Measurements from ENCODE around the gene KLHL3. TPM values are rescaled to one million over a fixed set of nuclear protein-coding genes. Genes with fewer than 3 reads are reported as not detected.
"Not testable (repeated sequence)": the region's sequence is repeated elsewhere in the genome, so short reads cannot be mapped to it uniquely, and the experiment has no call there.

The KLHL3 gene, protein sequence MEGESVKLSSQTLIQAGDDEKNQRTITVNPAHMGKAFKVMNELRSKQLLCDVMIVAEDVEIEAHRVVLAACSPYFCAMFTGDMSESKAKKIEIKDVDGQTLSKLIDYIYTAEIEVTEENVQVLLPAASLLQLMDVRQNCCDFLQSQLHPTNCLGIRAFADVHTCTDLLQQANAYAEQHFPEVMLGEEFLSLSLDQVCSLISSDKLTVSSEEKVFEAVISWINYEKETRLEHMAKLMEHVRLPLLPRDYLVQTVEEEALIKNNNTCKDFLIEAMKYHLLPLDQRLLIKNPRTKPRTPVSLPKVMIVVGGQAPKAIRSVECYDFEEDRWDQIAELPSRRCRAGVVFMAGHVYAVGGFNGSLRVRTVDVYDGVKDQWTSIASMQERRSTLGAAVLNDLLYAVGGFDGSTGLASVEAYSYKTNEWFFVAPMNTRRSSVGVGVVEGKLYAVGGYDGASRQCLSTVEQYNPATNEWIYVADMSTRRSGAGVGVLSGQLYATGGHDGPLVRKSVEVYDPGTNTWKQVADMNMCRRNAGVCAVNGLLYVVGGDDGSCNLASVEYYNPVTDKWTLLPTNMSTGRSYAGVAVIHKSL
- 5.7 TPM for total RNA-seq (ENCODE audit: unreplicated experiment)
- long read RNA-seq, partial matches to known transcripts = 0 of 1 reads
- long read RNA-seq, other reads (novel, unspliced or antisense) = 1 of 1 reads

DNA sequence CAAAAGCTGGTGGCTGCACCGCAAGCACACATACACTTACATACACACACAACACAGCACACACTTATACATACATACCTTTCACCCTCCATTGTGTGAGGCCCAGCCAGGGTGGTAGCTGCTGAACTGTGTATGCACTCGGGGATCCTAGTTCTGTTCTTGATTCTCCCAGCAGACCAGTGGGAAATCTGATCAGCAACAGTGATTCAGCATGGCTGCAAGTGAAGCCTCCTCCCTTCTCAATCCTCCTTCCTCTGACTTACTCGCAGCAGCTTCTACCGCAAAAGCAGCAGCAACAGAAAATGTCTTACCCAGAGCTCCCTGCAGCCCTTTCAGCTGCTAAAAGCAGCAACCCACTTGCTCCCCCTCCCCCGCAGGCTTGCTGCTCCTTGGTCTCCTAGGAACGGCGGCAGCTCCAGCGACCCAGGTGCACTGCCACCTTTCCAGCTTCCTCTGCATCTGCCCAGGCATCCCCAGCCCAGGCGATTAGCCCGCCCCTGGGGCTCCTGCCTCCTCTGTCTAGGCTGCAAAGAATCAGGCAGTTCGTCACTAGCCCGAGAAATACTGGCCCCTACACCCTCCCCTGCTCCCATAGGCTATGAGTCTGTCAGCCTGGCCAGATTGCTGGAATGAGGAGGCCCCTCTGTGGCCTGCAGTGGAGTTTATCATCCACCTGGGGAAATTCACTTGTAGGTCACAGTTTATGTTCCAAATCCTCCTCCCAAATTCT lies at the start of gene KLHL3:
KLHL3 (minus strand) TSS at position 535 of the 730 bp plus-strand sequence; CDS start at position 92, 443 bp downstream.
- Mint-ChIP-seq H3K27ac (ENCODE audit: unreplicated experiment) (no peak within 1 kb of the TSS), H3K27me3 (ENCODE audit: unreplicated experiment) (no peaks in the 10 kb centered on the region), H3K36me3 (ENCODE audit: unreplicated experiment) (peaks cover 7% of the 10 kb centered on the region), H3K9me3 (ENCODE audit: unreplicated experiment) (peaks cover 2% of the 10 kb centered on the region), H3K4me1 (ENCODE audit: low read depth, unreplicated experiment) (peaks cover 7% of the 10 kb centered on the region), H3K4me3 (ENCODE audit: unreplicated experiment) (no peak within 1 kb of the TSS)
- TF ChIP-seq, protein P1, sequence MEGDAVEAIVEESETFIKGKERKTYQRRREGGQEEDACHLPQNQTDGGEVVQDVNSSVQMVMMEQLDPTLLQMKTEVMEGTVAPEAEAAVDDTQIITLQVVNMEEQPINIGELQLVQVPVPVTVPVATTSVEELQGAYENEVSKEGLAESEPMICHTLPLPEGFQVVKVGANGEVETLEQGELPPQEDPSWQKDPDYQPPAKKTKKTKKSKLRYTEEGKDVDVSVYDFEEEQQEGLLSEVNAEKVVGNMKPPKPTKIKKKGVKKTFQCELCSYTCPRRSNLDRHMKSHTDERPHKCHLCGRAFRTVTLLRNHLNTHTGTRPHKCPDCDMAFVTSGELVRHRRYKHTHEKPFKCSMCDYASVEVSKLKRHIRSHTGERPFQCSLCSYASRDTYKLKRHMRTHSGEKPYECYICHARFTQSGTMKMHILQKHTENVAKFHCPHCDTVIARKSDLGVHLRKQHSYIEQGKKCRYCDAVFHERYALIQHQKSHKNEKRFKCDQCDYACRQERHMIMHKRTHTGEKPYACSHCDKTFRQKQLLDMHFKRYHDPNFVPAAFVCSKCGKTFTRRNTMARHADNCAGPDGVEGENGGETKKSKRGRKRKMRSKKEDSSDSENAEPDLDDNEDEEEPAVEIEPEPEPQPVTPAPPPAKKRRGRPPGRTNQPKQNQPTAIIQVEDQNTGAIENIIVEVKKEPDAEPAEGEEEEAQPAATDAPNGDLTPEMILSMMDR (IDR thresholded peaks at IDR 0.05; ENCODE audit: partially characterized antibody, unreplicated experiment) = no peak
- DNase-seq = peak; percentile 66

DNA sequence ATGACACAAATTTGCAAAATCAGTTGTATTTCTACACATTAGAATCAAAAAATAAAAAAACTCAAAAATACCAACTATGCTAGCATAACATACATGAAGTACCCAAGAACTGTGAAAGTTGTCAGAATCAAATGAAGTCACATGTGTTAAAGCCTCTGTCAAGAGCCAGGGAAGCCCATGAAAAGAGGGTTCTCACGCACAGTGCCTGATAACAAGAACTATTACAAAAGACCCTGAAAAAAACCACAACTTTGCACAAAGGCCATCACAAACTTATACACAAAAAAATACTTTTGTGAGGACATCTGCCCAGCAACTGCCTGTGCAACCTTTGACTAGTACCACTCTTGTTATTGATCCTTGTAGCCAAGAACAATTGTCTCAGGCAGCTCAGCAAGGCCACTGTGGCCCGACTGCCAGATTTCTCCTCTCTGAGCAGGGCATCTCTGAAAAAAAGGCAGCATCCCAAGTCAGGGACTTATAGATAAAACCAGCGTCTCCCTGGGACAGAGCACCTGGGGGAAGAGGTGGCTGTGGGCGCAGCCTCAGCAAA lies 47.2 kb upstream of the KLHL3 start:
- Mint-ChIP-seq H3K27me3 (ENCODE audit: unreplicated experiment) (no peaks in the 10 kb centered on the region), H3K36me3 (ENCODE audit: unreplicated experiment) (no peaks in the 10 kb centered on the region)
- TF ChIP-seq, protein P1 (IDR thresholded peaks at IDR 0.05; ENCODE audit: partially characterized antibody, unreplicated experiment) = no peak

DNA sequence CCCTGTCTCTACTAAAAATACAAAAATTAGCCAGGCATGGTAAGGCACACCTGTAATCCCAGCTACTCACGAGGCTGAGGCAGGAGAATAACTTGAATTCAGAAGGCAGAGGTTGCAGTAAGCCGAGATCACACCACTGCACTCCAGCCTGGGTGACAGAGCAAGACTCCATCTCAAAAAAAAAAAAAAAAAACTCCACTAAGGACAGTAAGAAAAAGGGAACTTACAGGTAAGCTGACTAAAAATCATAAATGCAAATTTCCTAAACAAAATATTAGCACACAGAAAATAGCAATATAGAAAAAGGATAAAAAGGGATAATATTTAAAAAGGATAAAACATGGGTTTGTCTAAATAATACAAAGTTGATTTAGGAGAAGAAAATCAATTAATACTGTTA lies 46.2 kb upstream of the KLHL3 start:
- Mint-ChIP-seq H3K27me3 (ENCODE audit: unreplicated experiment) (no peaks in the 10 kb centered on the region), H3K4me3 (ENCODE audit: unreplicated experiment) (no peak overlapping the region), H3K36me3 (ENCODE audit: unreplicated experiment) (no peaks in the 10 kb centered on the region), H3K27ac (ENCODE audit: unreplicated experiment) (no peak overlapping the region), H3K9me3 (ENCODE audit: unreplicated experiment) (no peaks in the 10 kb centered on the region), H3K4me1 (ENCODE audit: low read depth, unreplicated experiment) (no peaks in the 10 kb centered on the region)
- no peak for DNase-seq
- TF ChIP-seq, protein P1 (IDR thresholded peaks at IDR 0.05; ENCODE audit: partially characterized antibody, unreplicated experiment) = no peak

More for the DNA sequence above, 47.2 kb upstream of the KLHL3 start:
- Mint-ChIP-seq H3K4me3 (ENCODE audit: unreplicated experiment) (no peak overlapping the region), H3K4me1 (ENCODE audit: low read depth, unreplicated experiment) (no peaks in the 10 kb centered on the region), H3K27ac (ENCODE audit: unreplicated experiment) (no peak overlapping the region), H3K9me3 (ENCODE audit: unreplicated experiment) (no peaks in the 10 kb centered on the region)
- no peak for DNase-seq

DNA sequence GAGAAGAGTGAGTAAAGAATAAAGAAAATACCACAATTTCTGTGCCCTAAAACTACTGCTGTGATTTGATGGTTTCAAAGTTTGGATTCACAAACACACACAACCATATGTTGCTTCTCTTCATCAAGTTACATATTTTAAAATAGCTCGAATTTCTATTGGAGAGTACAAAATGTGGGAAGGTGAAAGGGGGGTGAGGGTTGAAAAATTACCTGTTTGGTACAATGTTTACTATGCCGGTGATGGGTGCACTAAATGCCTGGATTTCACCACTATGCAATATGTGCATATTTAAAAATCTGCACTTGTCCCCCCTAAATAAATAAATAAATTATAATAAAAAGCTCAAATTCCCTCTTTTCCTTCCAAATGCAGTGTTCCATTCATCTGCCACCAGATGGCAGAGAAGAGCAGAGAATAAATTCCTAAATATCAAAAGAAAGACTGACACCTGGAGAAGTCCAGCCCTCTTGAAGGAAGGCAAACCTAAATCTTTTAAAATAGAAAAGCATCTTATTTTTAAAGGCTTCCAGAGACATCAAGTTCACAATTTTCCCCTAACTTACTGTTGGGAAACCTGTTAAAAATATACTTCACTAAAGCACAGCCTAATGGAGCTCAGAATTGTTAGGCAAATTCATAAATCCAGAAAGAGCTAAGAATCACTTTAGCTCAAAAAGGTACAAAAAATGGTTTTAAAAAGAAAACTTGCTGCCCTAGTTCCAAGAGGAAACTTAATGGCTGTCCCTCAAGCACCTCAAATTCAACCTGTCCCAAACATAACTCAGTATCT lies 43.1 kb upstream of the KLHL3 start:
- Mint-ChIP-seq H3K36me3 (ENCODE audit: unreplicated experiment) (no peaks in the 10 kb centered on the region), H3K4me3 (ENCODE audit: unreplicated experiment) (no peak overlapping the region), H3K9me3 (ENCODE audit: unreplicated experiment) (no peaks in the 10 kb centered on the region), H3K4me1 (ENCODE audit: low read depth, unreplicated experiment) (no peaks in the 10 kb centered on the region), H3K27me3 (ENCODE audit: unreplicated experiment) (no peaks in the 10 kb centered on the region), H3K27ac (ENCODE audit: unreplicated experiment) (no peak overlapping the region)
- DNase-seq = no peak
- TF ChIP-seq, protein P1 (IDR thresholded peaks at IDR 0.05; ENCODE audit: partially characterized antibody, unreplicated experiment) = peak; percentile 78

DNA sequence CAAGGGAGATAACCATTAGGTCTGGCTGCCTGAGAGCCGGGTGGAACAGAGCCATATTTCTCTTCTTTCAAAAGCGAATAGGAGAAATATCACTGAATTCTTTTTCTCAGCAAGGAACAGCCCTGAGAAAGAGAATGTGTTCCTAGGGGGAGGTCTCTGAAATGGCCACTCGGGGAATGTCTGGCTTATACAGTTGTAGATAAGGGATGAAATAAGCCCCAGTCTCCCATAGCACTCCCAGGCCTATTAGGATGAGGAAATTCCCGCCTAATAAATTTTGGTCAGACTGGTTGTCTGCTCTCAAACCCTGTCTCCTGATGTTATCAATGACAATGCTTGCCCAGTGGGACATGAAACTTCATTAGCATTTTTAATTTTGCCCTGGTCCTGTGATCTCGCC lies 32.0 kb upstream of the KLHL3 start:
- not testable (repeated sequence) for H3K36me3 Mint-ChIP-seq (ENCODE audit: unreplicated experiment); DNase-seq; H3K27me3 Mint-ChIP-seq (ENCODE audit: unreplicated experiment); H3K4me3 Mint-ChIP-seq (ENCODE audit: unreplicated experiment); H3K9me3 Mint-ChIP-seq (ENCODE audit: unreplicated experiment); H3K4me1 Mint-ChIP-seq (ENCODE audit: low read depth, unreplicated experiment); H3K27ac Mint-ChIP-seq (ENCODE audit: unreplicated experiment)

All from glutamatergic neuron (in vitro differentiated cells).